PFSK-1 (cell line): ENCODE measurements around the gene DCBLD1.

Experiments used
- POLR2AphosphoS5 ChIP-seq: IDR thresholded peaks from 2 replicates; pipeline ENCODE4 v1.6.1; 2012; ENCODE audit warnings: low read depth, mild to moderate bottlenecking, control low read depth, low read length, moderate library complexity
- REST ChIP-seq, 2 experiments: IDR thresholded peaks; 2 replicates each; pipeline versions ENCODE4 v1.6.1 to v1.8.0; 2011 to 2012; ENCODE audit warnings: low read depth in 2 of 2, low read length in 2 of 2, control low read depth in 1 of 2, inconsistent platforms in 1 of 2, mild to moderate bottlenecking in 1 of 2, moderate library complexity in 1 of 2; ENCODE audit not compliant: insufficient read depth in 1 of 2

- TF ChIP-seq REST (IDR thresholded peaks at IDR 0.05; ENCODE audit: insufficient read depth in 1 of 2, low read depth in 2 of 2, low read length in 2 of 2) (no peak), POLR2AphosphoS5 (no peak)
These were observed 12.7 kb upstream of the DCBLD1 start for GRCh38 chr6:117469791-117470190.
